SK-N-SH (cell line): ENCODE data around the gene WDR87. TPM values are rescaled to one million over a fixed set of nuclear protein-coding genes. Genes with fewer than 3 reads are reported as not detected.
"Not testable (repeated sequence)": the region's sequence is repeated elsewhere in the genome, so short reads cannot be mapped to it uniquely, and the experiment has no call there.

ENCODE experiments used
- CTCF ChIA-PET: fragments of 300-600, 350-600 bp; formaldehyde crosslinking; extraction: SDS; loops from one replicate; lab custom pipeline; 2021; lab: Yijun Ruan, JAX
- POLR2A ChIA-PET: fragments of 350-600 bp; sonication (Branson Sonifier 250); formaldehyde crosslinking; extraction: SDS; loops from one replicate; lab custom pipeline; 2020; ENCODE audit warnings: antibody characterized with exemption, inconsistent platforms; lab: Yijun Ruan, JAX
- DNase-seq: peaks from one replicate; pipeline ENCODE4 v3.0.0; 2012
- H2AFZ ChIP-seq: fragments of 200-600 bp; sonication (generic); 2 replicates; pipeline ENCODE4 v1.8.1; 2016; ENCODE audit warnings: antibody characterized with exemption, mild to moderate bottlenecking, low read depth
- H3F3A ChIP-seq: fragments of 200-600 bp; sonication (generic); replicated peaks from 2 replicates; pipeline ENCODE3; 2016; ENCODE audit warnings: antibody characterized with exemption, mild to moderate bottlenecking; ENCODE audit not compliant: insufficient read depth
- H3K27ac ChIP-seq, 2 experiments: fragments of 200-500 bp in 1 of 2; fragments of 200-600 bp in 1 of 2; sonication (Bioruptor generic) in 1 of 2; sonication (generic), shearing (Covaris generic) in 1 of 2; 2 replicates each; pipeline versions ENCODE4 v1.5.1 to v1.6.1; 2014 to 2016; ENCODE audit warnings: low read depth in 2 of 2, inconsistent platforms in 1 of 2, low read length in 1 of 2, mild to moderate bottlenecking in 1 of 2, mixed read lengths in 1 of 2
- H3K27me3 ChIP-seq: fragments of 200-600 bp; sonication (generic), shearing (Covaris generic); 2 replicates; pipeline ENCODE4 v1.6.1; 2016; ENCODE audit warnings: mixed run types; ENCODE audit not compliant: insufficient read depth
- H3K36me3 ChIP-seq, 2 experiments: fragments of 200-500 bp in 1 of 2; fragments of 200-600 bp in 1 of 2; sonication (Bioruptor generic) in 1 of 2; sonication (generic) in 1 of 2; replicated peaks in 1 of 2; 2 replicates each; pipeline versions ENCODE3 to v1.5.1; 2014 to 2016; ENCODE audit warnings: low read length in 1 of 2, mild to moderate bottlenecking in 1 of 2; ENCODE audit not compliant: insufficient read depth in 2 of 2, control insufficient read depth in 1 of 2
- H3K4me1 ChIP-seq, 2 experiments: fragments of 200-500 bp in 1 of 2; fragments of 200-600 bp in 1 of 2; sonication (Bioruptor generic) in 1 of 2; sonication (generic), shearing (Covaris generic) in 1 of 2; 2 replicates each; pipeline versions ENCODE4 v1.5.1 to v1.6.1; 2014 to 2016; ENCODE audit warnings: low read depth in 1 of 2, low read length in 1 of 2, mixed run types in 1 of 2; ENCODE audit not compliant: insufficient read depth in 2 of 2, control insufficient read depth in 1 of 2
- H3K4me2 ChIP-seq: fragments of 200-600 bp; sonication (generic), shearing (Covaris generic); 2 replicates; pipeline ENCODE4 v1.6.1; 2017; ENCODE audit warnings: mixed run types
- H3K4me3 ChIP-seq, 2 experiments: fragments of 200-500 bp in 1 of 2; fragments of 200-600 bp in 1 of 2; sonication (Bioruptor generic) in 1 of 2; sonication (generic), shearing (Covaris generic) in 1 of 2; 2 replicates each; pipeline versions ENCODE4 v1.5.1 to v1.8.1; 2014 to 2016; ENCODE audit warnings: low read depth in 2 of 2, inconsistent platforms in 1 of 2, low read length in 1 of 2, mild to moderate bottlenecking in 1 of 2, mixed read lengths in 1 of 2, moderate library complexity in 1 of 2
- H3K79me2 ChIP-seq: fragments of 200-600 bp; sonication (generic); 2 replicates; pipeline ENCODE4 v1.8.1; 2017; ENCODE audit warnings: mild to moderate bottlenecking; ENCODE audit not compliant: insufficient read depth
- H3K9ac ChIP-seq: fragments of 200-600 bp; sonication (generic); 2 replicates; pipeline ENCODE4 v1.6.1; 2017; ENCODE audit warnings: mixed run types
- H3K9me2 ChIP-seq: fragments of 200-600 bp; sonication (generic); 2 replicates; pipeline ENCODE4 v1.6.1; 2017; ENCODE audit warnings: mixed run types
- H3K9me3 ChIP-seq: fragments of 200-600 bp; sonication (generic); 2 replicates; pipeline ENCODE4 v1.6.1; 2017; ENCODE audit warnings: mixed run types, mild to moderate bottlenecking, moderate library complexity
- H4K20me1 ChIP-seq: fragments of 200-600 bp; sonication (generic); 2 replicates; pipeline ENCODE4 v1.6.1; 2017; ENCODE audit warnings: mild to moderate bottlenecking, mixed run types; ENCODE audit not compliant: insufficient read depth
- CHD2 ChIP-seq: fragments of 150-350 bp; IDR thresholded peaks from 2 replicates; pipeline ENCODE4 v1.6.1; 2018; ENCODE audit warnings: low read length; ENCODE audit not compliant: partially characterized antibody
- EP300 ChIP-seq, 2 experiments: IDR thresholded peaks; 2 replicates each; pipeline versions ENCODE4 v1.4.0 to v1.6.1; 2012; ENCODE audit warnings: borderline replicate concordance in 1 of 2, low read depth in 1 of 2, low read length in 1 of 2
- FOSL2 ChIP-seq: IDR thresholded peaks from 2 replicates; pipeline ENCODE4 v1.4.0; 2012; ENCODE audit warnings: low read depth, mild to moderate bottlenecking, moderate library complexity, borderline replicate concordance
- GABPA ChIP-seq: IDR thresholded peaks from 2 replicates; pipeline ENCODE4 v1.4.0; 2012; ENCODE audit warnings: low read depth, mild to moderate bottlenecking
- IRF3 ChIP-seq: fragments of 150-350 bp; IDR thresholded peaks from 2 replicates; pipeline ENCODE4 v1.6.1; 2016; ENCODE audit warnings: mild to moderate bottlenecking, low read depth, low read length
- MEF2A ChIP-seq: IDR thresholded peaks from 2 replicates; pipeline ENCODE4 v1.4.0; 2012; ENCODE audit warnings: low read depth, borderline replicate concordance
- MXI1 ChIP-seq: IDR thresholded peaks from 2 replicates; pipeline ENCODE4 v1.6.1; 2012; ENCODE audit warnings: mild to moderate bottlenecking, low read depth, low read length, improper control_type of control experiment
- NFIC ChIP-seq: IDR thresholded peaks from 2 replicates; pipeline ENCODE4 v1.4.0; 2012; ENCODE audit warnings: borderline replicate concordance
- TAF1 ChIP-seq: IDR thresholded peaks from 2 replicates; pipeline ENCODE4 v1.6.1; 2012; ENCODE audit warnings: low read depth, mild to moderate bottlenecking, low read length, moderate library complexity, borderline replicate concordance
- TEAD4 ChIP-seq: IDR thresholded peaks from 2 replicates; pipeline ENCODE4 v1.4.0; 2012; ENCODE audit warnings: mild to moderate bottlenecking, borderline replicate concordance; ENCODE audit not compliant: insufficient read depth
- USF2 ChIP-seq: fragments of 150-350 bp; IDR thresholded peaks from 2 replicates; pipeline ENCODE4 v1.6.1; 2017; ENCODE audit warnings: antibody characterized with exemption, low read length, low read depth, borderline replicate concordance
- YY1 ChIP-seq: IDR thresholded peaks from 2 replicates; pipeline ENCODE4 v1.4.0; 2012; ENCODE audit warnings: low read depth, mild to moderate bottlenecking
- WGBS: methylation state at CpG from one replicate; pipeline ENCODE4 v1.1.6; 2017; ENCODE audit warnings: low lambda C conversion rate; 5-methylcytosine and 5-hydroxymethylcytosine counted together
- polyA plus RNA-seq, 3 experiments: library from polyadenylated mRNA; depleted of rRNA; stranded (reverse); fragments of >200 nt; gene quantifications; 2 replicates each; pipeline ENCODE4 v1.2.3, GENCODE V29; 2012
- TF ChIP-seq, protein P1 (sequence below): IDR thresholded peaks from 2 replicates; pipeline ENCODE4 v1.4.0; 2012; ENCODE audit warnings: low read depth, borderline replicate concordance

The WDR87 gene
- polyA plus RNA-seq, 1 of the 3 experiments (the other 2 are of a cell fraction) = not detected

DNA sequence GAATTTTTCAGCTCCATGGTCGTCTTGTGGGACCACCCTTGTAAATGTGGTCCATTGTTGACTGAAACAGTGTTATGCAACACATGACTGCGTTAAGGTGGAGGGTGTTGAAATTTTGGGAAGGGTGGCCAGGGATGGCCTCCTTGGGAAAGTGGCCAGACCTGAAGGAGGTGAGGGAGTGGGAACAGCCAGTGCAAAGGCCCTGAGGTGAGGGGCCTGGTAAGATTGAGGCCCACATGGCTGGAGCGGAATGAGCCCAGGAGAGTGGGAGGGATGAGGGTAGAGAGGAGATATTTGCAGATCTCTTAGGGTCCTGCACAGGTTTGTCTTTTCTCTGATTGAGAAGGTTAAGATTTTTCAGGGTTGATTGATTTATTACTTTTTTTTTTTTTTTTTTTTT is 18.8 kb upstream of the WDR87 start:
- H3K9me2 ChIP-seq = no peaks in the 10 kb centered on the region
- no peak for DNase-seq
- H4K20me1 ChIP-seq = peaks cover 9% of the 10 kb centered on the region; the same call in 1 of the 2 replicates
- ChIA-PET CTCF (no interaction called here), POLR2A (no interaction called here)
- H3K4me3 ChIP-seq = no peak overlapping the region
- no peaks in the 10 kb centered on the region for H3K9me3 ChIP-seq
- TF ChIP-seq FOSL2 (no peak), TEAD4 (no peak), YY1 (no peak), MXI1 (no peak), TAF1 (no peak), CHD2 (no peak), EP300 (IDR thresholded peaks at IDR 0.05; ENCODE audit: borderline replicate concordance in 1 of 2, low read depth in 1 of 2, low read length in 1 of 2) (no peak), GABPA (no peak), USF2 (no peak), MEF2A (no peak), IRF3 (no peak), NFIC (no peak)
- TF ChIP-seq, protein P1, sequence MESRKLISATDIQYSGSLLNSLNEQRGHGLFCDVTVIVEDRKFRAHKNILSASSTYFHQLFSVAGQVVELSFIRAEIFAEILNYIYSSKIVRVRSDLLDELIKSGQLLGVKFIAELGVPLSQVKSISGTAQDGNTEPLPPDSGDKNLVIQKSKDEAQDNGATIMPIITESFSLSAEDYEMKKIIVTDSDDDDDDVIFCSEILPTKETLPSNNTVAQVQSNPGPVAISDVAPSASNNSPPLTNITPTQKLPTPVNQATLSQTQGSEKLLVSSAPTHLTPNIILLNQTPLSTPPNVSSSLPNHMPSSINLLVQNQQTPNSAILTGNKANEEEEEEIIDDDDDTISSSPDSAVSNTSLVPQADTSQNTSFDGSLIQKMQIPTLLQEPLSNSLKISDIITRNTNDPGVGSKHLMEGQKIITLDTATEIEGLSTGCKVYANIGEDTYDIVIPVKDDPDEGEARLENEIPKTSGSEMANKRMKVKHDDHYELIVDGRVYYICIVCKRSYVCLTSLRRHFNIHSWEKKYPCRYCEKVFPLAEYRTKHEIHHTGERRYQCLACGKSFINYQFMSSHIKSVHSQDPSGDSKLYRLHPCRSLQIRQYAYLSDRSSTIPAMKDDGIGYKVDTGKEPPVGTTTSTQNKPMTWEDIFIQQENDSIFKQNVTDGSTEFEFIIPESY = no peak
- 100% methylated on average over 3 of the region's 3 CpGs for WGBS
- H3K9ac ChIP-seq = no peak overlapping the region
- no peaks in the 10 kb centered on the region for H3K27me3 ChIP-seq
- H3K27ac ChIP-seq = no peak overlapping the region
- H3K4me1 ChIP-seq = peaks cover 0 to 2% of the 10 kb centered on the region in 2 experiments; a peak in 1 of 4 replicates
- H3K4me2 ChIP-seq = no peak overlapping the region
- peaks cover 100% of the 10 kb centered on the region for H3K79me2 ChIP-seq
- H3K36me3 ChIP-seq = peaks cover 0 to 17% of the 10 kb centered on the region in 2 experiments
- H3F3A ChIP-seq = no peaks in the 10 kb centered on the region
- H2AFZ ChIP-seq = no peak overlapping the region

- not testable (repeated sequence) for H3K27ac ChIP-seq, H4K20me1 ChIP-seq, H3K4me1 ChIP-seq, H3K9ac ChIP-seq, H3F3A ChIP-seq, H2AFZ ChIP-seq, H3K27me3 ChIP-seq, H3K4me2 ChIP-seq, H3K4me3 ChIP-seq, H3K9me2 ChIP-seq, DNase-seq, H3K9me3 ChIP-seq
- Histone ChIP-seq H3K79me2 (peaks cover 100% of the 10 kb centered on the region), H3K36me3 (peaks cover 0 to 17% of the 10 kb centered on the region in 2 experiments)
- ChIA-PET CTCF (interaction anchor here (0.8 to 1.2 kb wide), 4 partner anchors 15 to 309 kb away, joined by 3 to 5 read pairs (median 4); no protein-coding TSS in a partner anchor), POLR2A (interaction anchor here (0.6 to 0.7 kb wide), 2 partner anchors 18 to 166 kb away, joined by 3 to 4 read pairs; partner anchors contain the start of gene WDR87)
- 95% methylated on average over 8 of the region's 8 CpGs for WGBS
Observed at GRCh38 chr19:37924573-37924972, 18.2 kb upstream of the WDR87 start.
